ENCODE data around the gene SSR1.

SSR1 gene

GRCh38 chr6:7257521-7258230 lies 55.3 kb downstream of the SSR1 start:
- DNase-seq (ENCODE audit: low read depth), result no peak

- DNase-seq (ENCODE audit: low read depth), result no peak
These were observed 56.2 kb downstream of the SSR1 start for GRCh38 chr6:7256785-7257184.

GRCh38 chr6:7255918-7256317 lies 57.1 kb downstream of the SSR1 start:
- no peak for DNase-seq (ENCODE audit: low read depth)

- no peak for DNase-seq (ENCODE audit: low read depth)
These were observed 57.8 kb downstream of the SSR1 start for GRCh38 chr6:7254980-7255835.

GRCh38 chr6:7252390-7252789 lies 60.6 kb downstream of the SSR1 start:
- no peak for DNase-seq (ENCODE audit: low read depth)

GRCh38 chr6:7251646-7252260 lies 61.2 kb downstream of the SSR1 start:
- DNase-seq (ENCODE audit: low read depth), result no peak

GRCh38 chr6:7250812-7251211 lies 62.2 kb downstream of the SSR1 start:
- no peak for DNase-seq (ENCODE audit: low read depth)

- DNase-seq (ENCODE audit: low read depth), result peak; percentile 41
These were observed 62.9 kb downstream of the SSR1 start for GRCh38 chr6:7249946-7250643.

- no peak for DNase-seq (ENCODE audit: low read depth)
These were observed 63.6 kb downstream of the SSR1 start for GRCh38 chr6:7249391-7249790.

GRCh38 chr6:7247828-7248227 lies 65.2 kb downstream of the SSR1 start:
- DNase-seq (ENCODE audit: low read depth), result no peak

GRCh38 chr6:7247179-7247456 lies 65.9 kb downstream of the SSR1 start:
- no peak for DNase-seq (ENCODE audit: low read depth)

- DNase-seq (ENCODE audit: low read depth), result no peak
These were observed 66.4 kb downstream of the SSR1 start for GRCh38 chr6:7246401-7247178.

GRCh38 chr6:7245668-7246393 lies 67.2 kb downstream of the SSR1 start:
- DNase-seq (ENCODE audit: low read depth), result no peak

- DNase-seq (ENCODE audit: low read depth), result peak; percentile 77
These were observed 69.6 kb downstream of the SSR1 start for GRCh38 chr6:7243179-7243981.

- DNase-seq (ENCODE audit: low read depth), result no peak
These were observed 70.2 kb downstream of the SSR1 start for GRCh38 chr6:7242835-7243178.

GRCh38 chr6:7241709-7242645 lies 71.0 kb downstream of the SSR1 start:
- no peak for DNase-seq (ENCODE audit: low read depth)

- no peak for DNase-seq (ENCODE audit: low read depth)
These were observed 71.8 kb downstream of the SSR1 start for GRCh38 chr6:7241160-7241559.

GRCh38 chr6:7240351-7240750 lies 72.6 kb downstream of the SSR1 start:
- no peak for DNase-seq (ENCODE audit: low read depth)

- no peak for DNase-seq (ENCODE audit: low read depth)
These were observed 73.4 kb downstream of the SSR1 start for GRCh38 chr6:7239590-7239948.

Data from ELR (cell line).